Parathyroid adenoma (tissue), 2 donors: ENCODE measurements around the gene UCP1.

ENCODE experiments used
- H2AFZ ChIP-seq: fragments of 300-600 bp; sonication (generic); one replicate; pipeline ENCODE4 v1.7.0; 2017; ENCODE audit warnings: antibody characterized with exemption, mild to moderate bottlenecking
- H3K27ac ChIP-seq: fragments of 300-600 bp; sonication (generic); one replicate; pipeline ENCODE4 v1.7.0; 2017
- H3K27me3 ChIP-seq: fragments of 300-600 bp; sonication (generic); one replicate; pipeline ENCODE4 v1.7.0; 2017; ENCODE audit warnings: low read length; ENCODE audit not compliant: control insufficient read depth, insufficient read depth
- H3K36me3 ChIP-seq: fragments of 300-600 bp; sonication (generic); one replicate; pipeline ENCODE4 v1.7.0; 2017; ENCODE audit warnings: low read length; ENCODE audit not compliant: control insufficient read depth, insufficient read depth
- H3K4me1 ChIP-seq: fragments of 300-600 bp; sonication (generic); one replicate; pipeline ENCODE4 v1.7.0; 2017; ENCODE audit warnings: control low read depth
- H3K4me2 ChIP-seq: fragments of 300-600 bp; sonication (generic); one replicate; pipeline ENCODE4 v1.7.0; 2017; ENCODE audit warnings: low read length
- H3K4me3 ChIP-seq: fragments of 300-600 bp; sonication (generic); one replicate; pipeline ENCODE4 v1.7.0; 2017; ENCODE audit warnings: low read depth, low read length
- H3K79me2 ChIP-seq: fragments of 300-600 bp; sonication (generic); one replicate; pipeline ENCODE4 v1.7.0; 2017; ENCODE audit warnings: control low read depth
- H3K9ac ChIP-seq: fragments of 300-600 bp; sonication (generic); one replicate; pipeline ENCODE4 v1.7.0; 2017; ENCODE audit warnings: mild to moderate bottlenecking
- H3K9me3 ChIP-seq: fragments of 300-600 bp; sonication (generic); one replicate; pipeline ENCODE4 v1.7.0; 2017; ENCODE audit warnings: low read length; ENCODE audit not compliant: control insufficient read depth
- TF ChIP-seq, protein P1 (sequence below): fragments of 300-600 bp; sonication (generic); IDR thresholded peaks from one replicate; pipeline ENCODE4 v1.7.0; 2017; ENCODE audit warnings: antibody characterized with exemption, mild to moderate bottlenecking
- donor health status: primary hyperparathyroidism.

UCP1 gene

GRCh38 chr4:140611854-140612253 lies 43.1 kb upstream of the UCP1 start:
- H2AFZ ChIP-seq = no peak overlapping the region
- H3K4me2 ChIP-seq = no peak overlapping the region
- TF ChIP-seq, protein P1, sequence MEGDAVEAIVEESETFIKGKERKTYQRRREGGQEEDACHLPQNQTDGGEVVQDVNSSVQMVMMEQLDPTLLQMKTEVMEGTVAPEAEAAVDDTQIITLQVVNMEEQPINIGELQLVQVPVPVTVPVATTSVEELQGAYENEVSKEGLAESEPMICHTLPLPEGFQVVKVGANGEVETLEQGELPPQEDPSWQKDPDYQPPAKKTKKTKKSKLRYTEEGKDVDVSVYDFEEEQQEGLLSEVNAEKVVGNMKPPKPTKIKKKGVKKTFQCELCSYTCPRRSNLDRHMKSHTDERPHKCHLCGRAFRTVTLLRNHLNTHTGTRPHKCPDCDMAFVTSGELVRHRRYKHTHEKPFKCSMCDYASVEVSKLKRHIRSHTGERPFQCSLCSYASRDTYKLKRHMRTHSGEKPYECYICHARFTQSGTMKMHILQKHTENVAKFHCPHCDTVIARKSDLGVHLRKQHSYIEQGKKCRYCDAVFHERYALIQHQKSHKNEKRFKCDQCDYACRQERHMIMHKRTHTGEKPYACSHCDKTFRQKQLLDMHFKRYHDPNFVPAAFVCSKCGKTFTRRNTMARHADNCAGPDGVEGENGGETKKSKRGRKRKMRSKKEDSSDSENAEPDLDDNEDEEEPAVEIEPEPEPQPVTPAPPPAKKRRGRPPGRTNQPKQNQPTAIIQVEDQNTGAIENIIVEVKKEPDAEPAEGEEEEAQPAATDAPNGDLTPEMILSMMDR = no peak
- no peaks in the 10 kb centered on the region for H3K36me3 ChIP-seq
- H3K9ac ChIP-seq = no peak overlapping the region
- H3K4me1 ChIP-seq = no peaks in the 10 kb centered on the region
- H3K27me3 ChIP-seq = no peaks in the 10 kb centered on the region
- no peaks in the 10 kb centered on the region for H3K9me3 ChIP-seq
- no peak overlapping the region for H3K4me3 ChIP-seq
- no peak overlapping the region for H3K27ac ChIP-seq
- H3K79me2 ChIP-seq = no peaks in the 10 kb centered on the region

GRCh38 chr4:140609548-140610425 lies 41.0 kb upstream of the UCP1 start:
- Histone ChIP-seq H3K27ac (peak overlapping the region; percentile 19), H3K9ac (no peak overlapping the region), H3K4me1 (no peaks in the 10 kb centered on the region), H3K4me3 (no peak overlapping the region), H3K79me2 (no peaks in the 10 kb centered on the region), H3K36me3 (no peaks in the 10 kb centered on the region), H3K9me3 (no peaks in the 10 kb centered on the region), H3K4me2 (no peak overlapping the region), H2AFZ (peak overlapping the region; percentile 53), H3K27me3 (no peaks in the 10 kb centered on the region)
- TF ChIP-seq, protein P1 = peak; percentile 40

DNA sequence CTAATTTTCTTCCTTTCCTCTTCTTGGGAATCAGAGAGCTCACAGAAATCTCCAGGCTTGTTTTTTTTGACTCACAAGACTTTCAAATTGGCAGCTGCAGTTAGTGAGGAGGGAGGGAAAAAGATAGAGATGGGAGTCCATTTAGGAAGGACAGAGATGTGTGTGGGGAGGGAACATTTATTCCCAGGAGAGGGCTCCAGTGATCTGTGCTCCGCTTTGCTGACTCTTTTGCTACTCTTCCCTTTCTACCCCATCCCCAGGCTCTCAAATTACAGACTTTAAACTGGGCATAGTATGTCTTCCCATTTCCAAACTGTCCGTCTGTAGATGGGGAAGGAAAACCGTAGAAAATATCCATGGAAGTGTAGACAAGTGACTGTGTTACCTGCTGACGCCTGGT lies 39.1 kb upstream of the UCP1 start:
- no peaks in the 10 kb centered on the region for H3K27me3 ChIP-seq
- TF ChIP-seq, protein P1 = no peak
- no peaks in the 10 kb centered on the region for H3K36me3 ChIP-seq
- no peak overlapping the region for H3K9ac ChIP-seq
- H3K27ac ChIP-seq = no peak overlapping the region
- no peak overlapping the region for H3K4me3 ChIP-seq
- no peaks in the 10 kb centered on the region for H3K4me1 ChIP-seq
- no peak overlapping the region for H3K4me2 ChIP-seq
- H3K9me3 ChIP-seq = no peaks in the 10 kb centered on the region
- H3K79me2 ChIP-seq = no peaks in the 10 kb centered on the region
- no peak overlapping the region for H2AFZ ChIP-seq

DNA sequence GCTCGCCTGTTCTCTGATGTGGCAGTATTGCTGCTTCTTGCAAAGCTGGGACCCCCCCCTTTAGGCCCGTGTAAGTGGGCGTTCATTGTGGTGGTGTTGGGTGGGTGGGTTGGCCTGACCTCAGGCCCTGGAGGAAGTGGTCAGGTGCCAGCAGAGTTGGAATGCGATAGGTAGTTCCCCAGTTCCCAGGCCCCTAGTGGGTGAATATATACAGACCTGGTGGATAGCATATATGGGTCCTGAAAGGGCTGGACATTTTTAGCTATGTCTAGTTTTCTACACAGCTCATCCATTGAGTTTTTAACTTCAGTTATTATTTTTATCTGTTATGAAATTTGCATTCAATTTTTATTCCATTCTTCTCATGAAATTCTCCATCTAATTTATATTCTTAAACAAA lies 35.8 kb upstream of the UCP1 start:
- Histone ChIP-seq H3K36me3 (no peaks in the 10 kb centered on the region), H3K4me2 (no peak overlapping the region), H3K27me3 (no peaks in the 10 kb centered on the region), H3K9me3 (no peaks in the 10 kb centered on the region), H3K4me3 (no peak overlapping the region), H3K9ac (no peak overlapping the region), H3K27ac (no peak overlapping the region), H3K79me2 (no peaks in the 10 kb centered on the region), H3K4me1 (no peaks in the 10 kb centered on the region), H2AFZ (no peak overlapping the region)
- TF ChIP-seq, protein P1 = no peak

GRCh38 chr4:140603286-140603685 lies 34.5 kb upstream of the UCP1 start:
- H3K9ac ChIP-seq = no peak overlapping the region
- TF ChIP-seq, protein P1 = no peak
- H2AFZ ChIP-seq = no peak overlapping the region

More at GRCh38 chr4:140603286-140603685, 34.5 kb upstream of the UCP1 start:
- Histone ChIP-seq H3K36me3 (no peaks in the 10 kb centered on the region), H3K4me1 (no peaks in the 10 kb centered on the region), H3K79me2 (no peaks in the 10 kb centered on the region), H3K9me3 (no peaks in the 10 kb centered on the region), H3K4me3 (no peak overlapping the region), H3K4me2 (no peak overlapping the region), H3K27me3 (no peaks in the 10 kb centered on the region), H3K27ac (no peak overlapping the region)
